Sigmoid colon (tissue), 7 donors: ENCODE data around the gene TAGAP. TPM values are rescaled to one million over a fixed set of nuclear protein-coding genes. Genes with fewer than 3 reads are reported as not detected.

ENCODE experiments used
- DNase-seq: peaks from one replicate; pipeline ENCODE4 v3.0.0-alpha.2; 2019
- H3K27ac ChIP-seq, 4 donors: fragments of 200-600 bp; sonication (generic); one replicate each; pipeline ENCODE4 v1.5.1; 2016 to 2019; ENCODE audit warnings: mild to moderate bottlenecking in 1 of 4
- H3K27me3 ChIP-seq, 3 donors: fragments of 200-600 bp; sonication (generic); one replicate each; pipeline ENCODE4 v1.5.1; 2019; ENCODE audit warnings: mild to moderate bottlenecking in 1 of 3
- H3K36me3 ChIP-seq, 4 donors: fragments of 200-600 bp; sonication (generic); one replicate each; pipeline ENCODE4 v1.5.1; 2016 to 2019
- H3K4me1 ChIP-seq, 4 donors: fragments of 200-600 bp; sonication (generic); one replicate each; pipeline ENCODE4 v1.5.1; 2017 to 2019
- H3K4me3 ChIP-seq, 4 donors: fragments of 200-600 bp; sonication (generic); one replicate each; pipeline ENCODE4 v1.5.1; 2017 to 2019; ENCODE audit warnings: mild to moderate bottlenecking in 2 of 4, moderate library complexity in 1 of 4
- H3K9me3 ChIP-seq, 4 donors: fragments of 200-600 bp in 3 of 4; sonication (generic) in 3 of 4; one replicate each; pipeline versions ENCODE4 v1.5.1 to v1.6.1; 2013 to 2019
- EP300 ChIP-seq, 4 donors: sonication (generic); formaldehyde crosslinking; IDR thresholded peaks; one replicate each; pipeline ENCODE4 v1.6.1; 2017; ENCODE audit warnings: antibody characterized with exemption in 4 of 4
- POLR2A ChIP-seq, 2 donors: fragments of 450-650 bp; IDR thresholded peaks; one replicate each; pipeline ENCODE4 v1.6.1; 2016; ENCODE audit warnings: antibody characterized with exemption in 2 of 2, mild to moderate bottlenecking in 2 of 2, moderate library complexity in 2 of 2
- POLR2AphosphoS5 ChIP-seq, 4 donors: sonication (generic); formaldehyde crosslinking; IDR thresholded peaks; one replicate each; pipeline ENCODE4 v1.6.1; 2017; ENCODE audit warnings: antibody characterized with exemption in 4 of 4
- WGBS, 2 donors: extraction: QIAGEN DNeasy Blood & Tissue Kit; methylation state at CpG; one replicate each; pipeline ENCODE4 v1.1.7; 2013; 5-methylcytosine and 5-hydroxymethylcytosine counted together
- intact Hi-C: fragments of 100-400 bp; cut with DNase I; formaldehyde crosslinking; loops from one replicate; pipeline ENCODE4 v1.15.1; 2023
- polyA plus RNA-seq, 3 donors: library from polyadenylated mRNA; stranded (reverse); fragments of 200-250 nt; gene quantifications; one replicate each; pipeline ENCODE4 v1.2.3, GENCODE V29; 2013
- total RNA-seq, 4 donors: library from RNA; depleted of rRNA; stranded (reverse); fragments of >200 nt; gene quantifications; one replicate each; pipeline ENCODE4 v1.1.0, GENCODE V29; 2016
- TF ChIP-seq, protein P1 (sequence below), 4 experiments: fragments of 450-650 bp in 3 of 4; fragments of 200-600 bp in 1 of 4; IDR thresholded peaks; one replicate each; pipeline ENCODE4 v1.5.1; 2016 to 2019; ENCODE audit warnings: antibody characterized with exemption in 4 of 4, mild to moderate bottlenecking in 3 of 4, moderate library complexity in 2 of 4
- donor health status: healthy with polysubstance abuse.
- donor health status: Bipolar disorder and iron deficiency.
- donor health status: healthy.

The TAGAP gene
- total and polyA plus RNA-seq, 7 donors = 1.2 to 13.6 (median 1.6) TPM

DNA sequence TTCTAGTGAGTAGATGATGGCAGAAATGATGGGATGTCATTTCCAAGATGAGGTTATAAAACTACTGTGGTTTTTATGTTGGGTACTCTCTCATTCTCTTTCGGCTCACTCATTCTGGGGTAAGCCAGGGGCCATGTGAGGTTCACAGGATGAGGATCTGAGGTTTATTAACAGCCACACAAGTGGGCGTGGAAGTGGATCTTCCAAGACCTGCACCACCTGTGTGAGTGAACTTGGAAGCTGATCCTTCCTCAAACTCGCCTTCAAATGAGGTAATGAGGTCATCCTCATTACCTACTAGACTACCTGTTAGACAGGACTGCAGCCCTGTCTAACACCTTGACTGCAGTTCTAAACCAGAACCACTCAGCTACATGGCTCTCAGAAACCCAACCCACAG lies 45.1 kb upstream of the TAGAP start:
- no peak overlapping the region for H3K4me3 ChIP-seq
- no peaks in the 10 kb centered on the region for H3K27me3 ChIP-seq
- intact Hi-C loops = no loop called here
- TF ChIP-seq POLR2AphosphoS5 (IDR thresholded peaks at IDR 0.05) (no peak), EP300 (IDR thresholded peaks at IDR 0.05) (no peak), POLR2A (IDR thresholded peaks at IDR 0.05) (no peak)
- TF ChIP-seq, protein P1, sequence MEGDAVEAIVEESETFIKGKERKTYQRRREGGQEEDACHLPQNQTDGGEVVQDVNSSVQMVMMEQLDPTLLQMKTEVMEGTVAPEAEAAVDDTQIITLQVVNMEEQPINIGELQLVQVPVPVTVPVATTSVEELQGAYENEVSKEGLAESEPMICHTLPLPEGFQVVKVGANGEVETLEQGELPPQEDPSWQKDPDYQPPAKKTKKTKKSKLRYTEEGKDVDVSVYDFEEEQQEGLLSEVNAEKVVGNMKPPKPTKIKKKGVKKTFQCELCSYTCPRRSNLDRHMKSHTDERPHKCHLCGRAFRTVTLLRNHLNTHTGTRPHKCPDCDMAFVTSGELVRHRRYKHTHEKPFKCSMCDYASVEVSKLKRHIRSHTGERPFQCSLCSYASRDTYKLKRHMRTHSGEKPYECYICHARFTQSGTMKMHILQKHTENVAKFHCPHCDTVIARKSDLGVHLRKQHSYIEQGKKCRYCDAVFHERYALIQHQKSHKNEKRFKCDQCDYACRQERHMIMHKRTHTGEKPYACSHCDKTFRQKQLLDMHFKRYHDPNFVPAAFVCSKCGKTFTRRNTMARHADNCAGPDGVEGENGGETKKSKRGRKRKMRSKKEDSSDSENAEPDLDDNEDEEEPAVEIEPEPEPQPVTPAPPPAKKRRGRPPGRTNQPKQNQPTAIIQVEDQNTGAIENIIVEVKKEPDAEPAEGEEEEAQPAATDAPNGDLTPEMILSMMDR (IDR thresholded peaks at IDR 0.05) = no peak
- H3K9me3 ChIP-seq = no peaks in the 10 kb centered on the region
- H3K4me1 ChIP-seq = no peaks in the 10 kb centered on the region
- H3K27ac ChIP-seq = no peak overlapping the region
- no peak for DNase-seq
- WGBS, 2 donors = 63 to 82% methylated on average over 3 of the region's 3 CpGs
- H3K36me3 ChIP-seq = no peaks in the 10 kb centered on the region

DNA sequence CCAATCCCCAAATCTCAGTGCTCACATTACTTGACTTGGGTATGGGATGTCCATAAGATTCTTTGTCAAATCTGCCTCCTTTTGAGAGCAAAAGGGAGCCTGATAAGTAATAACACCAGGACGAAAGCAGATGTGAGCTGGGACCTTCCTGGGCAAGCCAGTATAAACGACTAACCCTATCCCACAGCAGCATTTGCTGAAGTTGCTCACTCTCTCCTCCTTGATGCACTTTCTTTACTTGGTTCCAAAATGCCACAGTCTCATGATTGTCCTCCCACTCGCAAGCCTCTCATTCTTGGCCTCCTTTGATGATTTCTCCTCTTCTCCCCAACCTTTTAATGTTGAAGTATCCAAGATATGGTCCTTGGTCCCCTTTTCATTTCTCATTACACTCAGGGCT lies 44.7 kb upstream of the TAGAP start:
- Histone ChIP-seq H3K27ac (no peak overlapping the region), H3K27me3 (no peaks in the 10 kb centered on the region), H3K9me3 (no peaks in the 10 kb centered on the region), H3K4me3 (no peak overlapping the region), H3K4me1 (no peaks in the 10 kb centered on the region), H3K36me3 (no peaks in the 10 kb centered on the region)
- intact Hi-C loops = no loop called here
- TF ChIP-seq POLR2A (IDR thresholded peaks at IDR 0.05) = no peak
- TF ChIP-seq POLR2AphosphoS5 (IDR thresholded peaks at IDR 0.05) = no peak
- TF ChIP-seq, protein P1 (IDR thresholded peaks at IDR 0.05) = no peak
- TF ChIP-seq EP300 (IDR thresholded peaks at IDR 0.05) = no peak
- WGBS, 2 donors = 91 to 93% methylated on average over 3 of the region's 3 CpGs
- DNase-seq = no peak

DNA sequence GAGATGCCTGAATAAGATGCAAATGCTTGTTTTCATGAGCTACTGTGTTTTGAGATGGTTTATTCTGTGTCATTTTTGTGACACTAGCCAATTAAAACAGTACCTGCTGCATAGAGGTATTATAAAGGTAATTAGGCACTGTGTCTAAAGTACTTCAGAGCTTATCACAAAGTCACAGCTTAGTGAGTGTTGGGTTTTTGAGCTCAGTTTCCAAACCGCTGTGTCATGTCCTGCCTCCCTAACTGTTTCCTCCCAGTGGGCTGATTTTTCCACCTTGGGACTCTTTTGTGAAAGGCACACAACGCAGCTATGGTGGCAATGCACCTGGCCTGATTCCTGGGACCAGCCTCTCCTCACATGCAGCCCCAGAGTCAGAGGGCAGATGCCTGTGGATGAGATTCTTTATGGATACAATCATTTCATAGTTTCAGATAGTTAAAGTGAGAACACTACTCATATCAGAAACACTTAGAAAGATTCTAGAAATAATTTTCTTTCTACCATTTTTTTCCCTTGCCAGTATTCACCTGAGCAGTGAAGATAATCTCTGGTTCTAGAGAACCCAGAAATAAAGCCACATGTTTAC lies 41.3 kb upstream of the TAGAP start:
- no peaks in the 10 kb centered on the region for H3K27me3 ChIP-seq
- H3K4me1 ChIP-seq = no peaks in the 10 kb centered on the region
- H3K4me3 ChIP-seq = no peak overlapping the region
- DNase-seq = no peak
- whole genome bisulfite sequencing, 2 donors = 64 to 88% methylated on average over 2 of the region's 2 CpGs
- H3K9me3 ChIP-seq = no peaks in the 10 kb centered on the region
- TF ChIP-seq, protein P1 (IDR thresholded peaks at IDR 0.05) = no peak
- no peak for TF ChIP-seq EP300 (IDR thresholded peaks at IDR 0.05)
- TF ChIP-seq POLR2A (IDR thresholded peaks at IDR 0.05) = no peak
- no peak for TF ChIP-seq POLR2AphosphoS5 (IDR thresholded peaks at IDR 0.05)
- no peak overlapping the region for H3K27ac ChIP-seq
- no peaks in the 10 kb centered on the region for H3K36me3 ChIP-seq
- intact Hi-C loops = no loop called here

DNA sequence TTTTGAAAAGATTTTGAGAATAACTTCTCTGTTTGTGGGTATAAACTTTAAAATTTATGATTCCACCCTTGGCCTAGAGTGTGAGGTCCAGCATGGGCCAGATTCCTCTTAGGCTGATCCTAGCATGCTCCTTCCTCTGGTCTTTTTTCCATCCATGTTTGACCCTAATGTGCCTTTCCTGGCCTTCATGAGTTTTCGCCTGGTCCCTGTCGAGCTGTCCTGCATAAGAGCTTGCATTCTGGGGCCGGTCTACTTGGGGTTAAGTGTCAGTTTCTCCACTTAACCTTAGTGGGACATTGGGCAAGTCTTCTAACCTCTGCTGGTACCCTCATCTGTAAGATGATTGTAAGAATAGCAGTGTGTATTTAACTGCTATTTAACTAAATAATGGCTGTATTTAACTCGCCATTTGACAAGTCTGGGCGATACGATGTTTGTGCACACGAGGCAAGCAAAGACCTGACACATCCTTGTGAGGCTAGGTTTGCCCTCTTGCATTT lies 40.7 kb upstream of the TAGAP start:
- Histone ChIP-seq H3K9me3 (no peaks in the 10 kb centered on the region), H3K27me3 (no peaks in the 10 kb centered on the region), H3K4me1 (no peaks in the 10 kb centered on the region), H3K4me3 (no peak overlapping the region), H3K27ac (no peak overlapping the region), H3K36me3 (no peaks in the 10 kb centered on the region)
- 92 to 95% methylated on average over 7 of the region's 7 CpGs for WGBS, 2 donors
- TF ChIP-seq EP300 (IDR thresholded peaks at IDR 0.05) (no peak), POLR2A (IDR thresholded peaks at IDR 0.05) (no peak), POLR2AphosphoS5 (IDR thresholded peaks at IDR 0.05) (no peak)
- TF ChIP-seq, protein P1 (IDR thresholded peaks at IDR 0.05) = no peak
- no peak for DNase-seq
- intact Hi-C loops = no loop called here
